Activated effector memory CD4-positive, alpha-beta T cell treated with anti-CD3 and anti-CD28 coated beads, Interleukin-2, amount 50 U/mL, for 16 hours (primary cell): ENCODE results near the gene CD58.

Experiments
- DNase-seq: peaks from one replicate; pipeline ENCODE4 v3.0.0-alpha.2; 2020

Gene CD58

GRCh38 chr1:116507631-116508030, 63.2 kb downstream of the CD58 start:
- DNase-seq: no peak

- DNase-seq: no peak
Measured at GRCh38 chr1:116506132-116507004, 64.5 kb downstream of the CD58 start.

- DNase-seq: peak; percentile 93
Measured at GRCh38 chr1:116504308-116505156, 66.3 kb downstream of the CD58 start.

GRCh38 chr1:116503546-116504307, 67.1 kb downstream of the CD58 start:
- DNase-seq: peak; percentile 66

GRCh38 chr1:116502671-116503314, 68.0 kb downstream of the CD58 start:
- no peak for DNase-seq

- DNase-seq: no peak
Measured at GRCh38 chr1:116501870-116502244, 69.0 kb downstream of the CD58 start.

- DNase-seq: no peak
Measured at GRCh38 chr1:116501125-116501869, 69.5 kb downstream of the CD58 start.

GRCh38 chr1:116498789-116499628, 71.8 kb downstream of the CD58 start:
- DNase-seq: peak; percentile 71

GRCh38 chr1:116497656-116498055, 73.2 kb downstream of the CD58 start:
- DNase-seq: no peak

GRCh38 chr1:116496898-116497297, 73.9 kb downstream of the CD58 start:
- no peak for DNase-seq

GRCh38 chr1:116496380-116496779, 74.4 kb downstream of the CD58 start:
- no peak for DNase-seq

GRCh38 chr1:116495535-116495934, 75.3 kb downstream of the CD58 start:
- no peak for DNase-seq

- DNase-seq: no peak
Measured at GRCh38 chr1:116494745-116495144, 76.1 kb downstream of the CD58 start.

- no peak for DNase-seq
Measured at GRCh38 chr1:116494353-116494692, 76.5 kb downstream of the CD58 start.

GRCh38 chr1:116493484-116494352, 77.1 kb downstream of the CD58 start:
- DNase-seq: no peak

GRCh38 chr1:116493036-116493435, 77.8 kb downstream of the CD58 start:
- DNase-seq: no peak

GRCh38 chr1:116492358-116492811, 78.4 kb downstream of the CD58 start:
- DNase-seq: no peak

GRCh38 chr1:116491700-116492357, 79.0 kb downstream of the CD58 start:
- DNase-seq: no peak

GRCh38 chr1:116490588-116490987, 80.2 kb downstream of the CD58 start:
- no peak for DNase-seq
